GM23338 (cell line): ENCODE measurements around the gene DAO. TPM values are rescaled to one million over a fixed set of nuclear protein-coding genes. Genes with fewer than 3 reads are reported as not detected.
"Not testable (repeated sequence)": the region's sequence is repeated elsewhere in the genome, so short reads cannot be mapped to it uniquely, and the experiment has no call there.

Source experiments
- ATAC-seq: fragments of 200-7000 bp; cut with Tn5 transposase; 3 replicates; pipeline ENCODE4 v1.9.1; 2020
- DNase-seq: peaks from one replicate; pipeline ENCODE4 v3.0.0-alpha.2; 2015; ENCODE audit warnings: low spot score
- H2AFZ ChIP-seq: fragments of 200-600 bp; sonication (generic); 2 replicates; pipeline ENCODE4 v1.8.0; 2016; ENCODE audit warnings: antibody characterized with exemption, mild to moderate bottlenecking, moderate library complexity
- H3F3A ChIP-seq: fragments of 200-600 bp; sonication (generic); replicated peaks from 2 replicates; pipeline ENCODE4 v1.8.0; 2017; ENCODE audit warnings: antibody characterized with exemption, mixed run types, low read depth
- H3K27ac ChIP-seq: fragments of 200-600 bp; sonication (generic); 2 replicates; pipeline ENCODE4 v1.6.1; 2016; ENCODE audit warnings: low read depth
- H3K27me3 ChIP-seq: fragments of 200-600 bp; sonication (generic); 2 replicates; pipeline ENCODE4 v1.8.0; 2016; ENCODE audit warnings: mild to moderate bottlenecking, mixed run types, moderate library complexity; ENCODE audit not compliant: insufficient read depth
- H3K36me3 ChIP-seq: fragments of 200-600 bp; sonication (generic); 2 replicates; pipeline ENCODE4 v1.8.0; 2016; ENCODE audit warnings: mild to moderate bottlenecking; ENCODE audit not compliant: insufficient read depth
- H3K4me1 ChIP-seq: fragments of 200-600 bp; sonication (generic); 2 replicates; pipeline ENCODE4 v1.8.0; 2016; ENCODE audit warnings: mild to moderate bottlenecking, moderate library complexity; ENCODE audit not compliant: insufficient read depth
- H3K4me2 ChIP-seq: fragments of 200-600 bp; sonication (generic); 2 replicates; pipeline ENCODE4 v1.7.1; 2017; ENCODE audit warnings: mixed run types
- H3K4me3 ChIP-seq: fragments of 200-600 bp; sonication (generic); 2 replicates; pipeline ENCODE4 v1.6.1; 2016; ENCODE audit warnings: mixed run types
- H3K79me2 ChIP-seq: fragments of 200-600 bp; sonication (generic); replicated peaks from 2 replicates; pipeline ENCODE4 v1.8.0; 2017; ENCODE audit warnings: mild to moderate bottlenecking; ENCODE audit not compliant: insufficient read depth
- H3K9me2 ChIP-seq: fragments of 200-600 bp; sonication (generic); 2 replicates; pipeline ENCODE4 v1.8.0; 2017; ENCODE audit not compliant: insufficient read depth
- H4K20me1 ChIP-seq: fragments of 200-600 bp; sonication (generic); replicated peaks from 2 replicates; pipeline ENCODE4 v1.8.0; 2017; ENCODE audit warnings: mild to moderate bottlenecking; ENCODE audit not compliant: insufficient read depth
- H3K27ac Mint-ChIP-seq: 2 replicates; pipeline ENCODE4 v1.8.0; 2020; ENCODE audit warnings: inconsistent platforms, mild to moderate bottlenecking, moderate library complexity, mixed read lengths
- H3K27me3 Mint-ChIP-seq: 3 replicates; pipeline ENCODE4 v1.8.0; 2022; ENCODE audit warnings: low read depth, mild to moderate bottlenecking, moderate library complexity, mixed read lengths, inconsistent platforms; ENCODE audit not compliant: insufficient read depth, poor library complexity
- H3K36me3 Mint-ChIP-seq: 3 replicates; pipeline ENCODE4 v1.8.0; 2021; ENCODE audit warnings: low read depth, mild to moderate bottlenecking, inconsistent platforms, moderate library complexity, mixed read lengths
- H3K4me1 Mint-ChIP-seq: 3 replicates; pipeline ENCODE4 v1.8.0; 2020; ENCODE audit warnings: mild to moderate bottlenecking, inconsistent platforms, mixed read lengths
- H3K4me3 Mint-ChIP-seq: 3 replicates; pipeline ENCODE4 v1.8.0; 2021; ENCODE audit warnings: moderate library complexity, mild to moderate bottlenecking, inconsistent platforms, mixed read lengths
- H3K9me3 Mint-ChIP-seq: 3 replicates; pipeline ENCODE4 v1.8.0; 2020; ENCODE audit warnings: moderate library complexity, mild to moderate bottlenecking, inconsistent platforms, mixed read lengths
- CREB1 ChIP-seq: fragments of 250-450 bp; sonication (Bioruptor Pico); IDR thresholded peaks from 2 replicates; pipeline ENCODE4 v1.5.0; 2020; ENCODE audit warnings: low read depth, mild to moderate bottlenecking, moderate library complexity
- ETS1 ChIP-seq: IDR thresholded peaks from 2 replicates; pipeline ENCODE4 v1.6.1; 2016; ENCODE audit warnings: antibody characterized with exemption
- EZH2 ChIP-seq: fragments of 200-600 bp; sonication (generic); IDR thresholded peaks from one replicate; pipeline ENCODE4 v1.8.0; 2017; ENCODE audit warnings: antibody characterized with exemption, mild to moderate bottlenecking, low read depth; ENCODE audit not compliant: unreplicated experiment
- EZH2phosphoT487 ChIP-seq: fragments of 200-600 bp; sonication (generic); IDR thresholded peaks from one replicate; pipeline ENCODE4 v1.8.1; 2018; ENCODE audit warnings: antibody characterized with exemption; ENCODE audit not compliant: unreplicated experiment
- JUNB ChIP-seq: IDR thresholded peaks from one replicate; pipeline ENCODE4 v1.6.1; 2016; ENCODE audit warnings: antibody characterized with exemption; ENCODE audit not compliant: unreplicated experiment
- POLR2AphosphoS5 ChIP-seq: IDR thresholded peaks from 2 replicates; pipeline ENCODE4 v1.6.1; 2016; ENCODE audit warnings: antibody characterized with exemption, low read depth
- REST ChIP-seq: IDR thresholded peaks from one replicate; pipeline ENCODE4 v1.6.1; 2018; ENCODE audit warnings: antibody characterized with exemption; ENCODE audit not compliant: unreplicated experiment
- STAT1 ChIP-seq: IDR thresholded peaks from one replicate; pipeline ENCODE4 v1.6.1; 2016; ENCODE audit warnings: antibody characterized with exemption; ENCODE audit not compliant: unreplicated experiment
- ZNF114 ChIP-seq: fragments of 250-450 bp; sonication (Bioruptor Pico); IDR thresholded peaks from 2 replicates; pipeline ENCODE4 v1.5.0; 2020; ENCODE audit warnings: mild to moderate bottlenecking, moderate library complexity
- ZNF331 ChIP-seq: fragments of 250-450 bp; sonication (Bioruptor Pico); IDR thresholded peaks from 2 replicates; pipeline ENCODE4 v1.5.0; 2020; ENCODE audit warnings: low read depth, mild to moderate bottlenecking, moderate library complexity
- ZNF462 ChIP-seq: fragments of 250-450 bp; sonication (Bioruptor Pico); IDR thresholded peaks from 2 replicates; pipeline ENCODE4 v1.5.0; 2020; ENCODE audit warnings: mild to moderate bottlenecking, moderate library complexity
- polyA plus RNA-seq: library from polyadenylated mRNA; unstranded; fragments of >200 nt; fragmentation: Nextera tagmentation; extraction: Ambion mirVana; gene quantifications from 2 replicates; pipeline ENCODE4 v1.2.1, GENCODE V29; 2016
- total RNA-seq: library from RNA; depleted of rRNA; stranded (reverse); fragments of >200 nt; shearing (Covaris generic); gene quantifications from 2 replicates; pipeline ENCODE4 v1.2.3, GENCODE V29; 2014

Gene DAO
- total and polyA plus RNA-seq, 2 experiments from 2014 or later: not detected

- not testable (repeated sequence) for H3K27me3 Mint-ChIP-seq, H3K4me3 ChIP-seq, H3K27ac Mint-ChIP-seq, H3K27ac ChIP-seq, H3K9me3 Mint-ChIP-seq, H3F3A ChIP-seq, ATAC-seq, H3K9me2 ChIP-seq, H3K27me3 ChIP-seq, H3K4me2 ChIP-seq, H3K36me3 ChIP-seq, H4K20me1 ChIP-seq, H3K79me2 ChIP-seq, H2AFZ ChIP-seq, H3K4me3 Mint-ChIP-seq, DNase-seq
- peaks cover 25% of the 10 kb centered on the region for H3K4me1 Mint-ChIP-seq
- peaks cover 19% of the 10 kb centered on the region; the same call in 1 of the 2 replicates for H3K4me1 ChIP-seq
- H3K36me3 Mint-ChIP-seq: peaks cover 28% of the 10 kb centered on the region
These were observed 38.1 kb upstream of the DAO start for GRCh38 chr12:108841825-108842224.

GRCh38 chr12:108842361-108842760, 37.5 kb upstream of the DAO start:
- ATAC-seq (no peak), DNase-seq (no peak)
- H3F3A ChIP-seq: no peaks in the 10 kb centered on the region
- H3K36me3 Mint-ChIP-seq: peaks cover 34% of the 10 kb centered on the region
- peaks cover 19% of the 10 kb centered on the region; the same call in 1 of the 2 replicates for H3K4me1 ChIP-seq
- H3K9me2 ChIP-seq: no peaks in the 10 kb centered on the region
- H3K27me3 ChIP-seq: no peaks in the 10 kb centered on the region
- no peaks in the 10 kb centered on the region; the same call in 1 of the 3 replicates for H3K9me3 Mint-ChIP-seq
- H3K27ac ChIP-seq: no peak overlapping the region
- H3K4me3 ChIP-seq: no peak overlapping the region
- no peak overlapping the region for H2AFZ ChIP-seq
- H3K4me2 ChIP-seq: no peak overlapping the region
- no peaks in the 10 kb centered on the region for H4K20me1 ChIP-seq
- no peak overlapping the region for H3K4me3 Mint-ChIP-seq
- H3K4me1 Mint-ChIP-seq: peaks cover 25% of the 10 kb centered on the region
- H3K27me3 Mint-ChIP-seq: peaks cover 9% of the 10 kb centered on the region
- no peaks in the 10 kb centered on the region; the same call in 1 of the 2 replicates for H3K79me2 ChIP-seq
- no peaks in the 10 kb centered on the region for H3K36me3 ChIP-seq
- H3K27ac Mint-ChIP-seq: no peak overlapping the region
- TF ChIP-seq REST (no peak), ZNF331 (CRISPR knock-in tag) (no peak), EZH2phosphoT487 (no peak), STAT1 (no peak), ZNF462 (CRISPR knock-in tag) (no peak), JUNB (no peak), ZNF114 (CRISPR knock-in tag) (no peak), POLR2AphosphoS5 (no peak), CREB1 (CRISPR knock-in tag) (no peak), EZH2 (no peak), ETS1 (no peak)
